GM13977 (cell line): ENCODE results near the gene CEP162.
"Not testable (repeated sequence)": the region's sequence is repeated elsewhere in the genome, so short reads cannot be mapped to it uniquely, and the experiment has no call there.

Experiments used
- DNase-seq: peaks from one replicate; pipeline ENCODE4 v3.0.0; 2012; ENCODE audit warnings: low spot score
- CTCF ChIP-seq: IDR thresholded peaks from 2 replicates; pipeline ENCODE4 v1.5.1; 2012; ENCODE audit warnings: mild to moderate bottlenecking, control low read depth; ENCODE audit not compliant: insufficient read depth; ENCODE audit errors: extremely low read depth, missing control alignments
- in situ Hi-C: fragments of 300-500 bp; cut with MboI; formaldehyde crosslinking; loops from one replicate; pipeline ENCODE4 v1.12.0; 2022; ENCODE audit warnings: low sequenced_read_pairs, low pct_unique_long_range_greater_than_20kb, mixed read lengths, inconsistent platforms; ENCODE audit not compliant: unreplicated experiment

CEP162 gene

GRCh38 chr6:84183430-84183829 lies 44.0 kb downstream of the CEP162 start:
- no peak for TF ChIP-seq CTCF
- in situ Hi-C loops, result no loop called here
- no peak for DNase-seq

- no peak for TF ChIP-seq CTCF
- DNase-seq, result no peak
- in situ Hi-C loops, result no loop called here
These were observed 45.4 kb downstream of the CEP162 start for GRCh38 chr6:84182001-84182400.

GRCh38 chr6:84177241-84177640 lies 50.2 kb downstream of the CEP162 start:
- in situ Hi-C loops, result no loop called here
- TF ChIP-seq CTCF, result no peak
- DNase-seq, result no peak

GRCh38 chr6:84172574-84172973 lies 54.9 kb downstream of the CEP162 start:
- no peak for TF ChIP-seq CTCF
- DNase-seq, result no peak
- in situ Hi-C loops, result no loop called here

- in situ Hi-C loops, result no loop called here
- TF ChIP-seq CTCF, result no peak
- DNase-seq, result no peak
These were observed 55.4 kb downstream of the CEP162 start for GRCh38 chr6:84172080-84172479.

- no peak for DNase-seq
- no peak for TF ChIP-seq CTCF
- in situ Hi-C loops, result no loop called here
These were observed 60.0 kb downstream of the CEP162 start for GRCh38 chr6:84167457-84167856.

GRCh38 chr6:84166395-84166794 lies 61.0 kb downstream of the CEP162 start:
- no peak for TF ChIP-seq CTCF
- DNase-seq, result no peak
- in situ Hi-C loops, result no loop called here

GRCh38 chr6:84164328-84164727 lies 63.1 kb downstream of the CEP162 start:
- DNase-seq, result not testable (repeated sequence)

More at GRCh38 chr6:84164328-84164727, 63.1 kb downstream of the CEP162 start:
- in situ Hi-C loops, result not testable (repeated sequence)
